ENCODE data around the gene SSC5D. TPM values are rescaled to one million over a fixed set of nuclear protein-coding genes. Genes with fewer than 3 reads are reported as not detected.
"Not testable (repeated sequence)": the region's sequence is repeated elsewhere in the genome, so short reads cannot be mapped to it uniquely, and the experiment has no call there.

SSC5D gene
- total RNA-seq, 1 donor from 2014 or later: 1.5 TPM

GRCh38 chr19:55528030-55528803 is 40.0 kb downstream of the SSC5D start:
- Mint-ChIP-seq H3K4me1 (ENCODE audit: unreplicated experiment) (no peaks in the 10 kb centered on the region), H3K4me3 (no peak overlapping the region), H3K36me3 (no peaks in the 10 kb centered on the region), H3K27me3 (peaks cover 8% of the 10 kb centered on the region), H3K27ac (no peak overlapping the region), H3K9me3 (no peaks in the 10 kb centered on the region)
- no peak for DNase-seq (ENCODE audit: extremely low spot score, unreplicated experiment)
- no peak for TF ChIP-seq CTCF (conservative IDR thresholded peaks at IDR 0.05)

GRCh38 chr19:55529636-55530234 is 41.5 kb downstream of the SSC5D start:
- Mint-ChIP-seq H3K4me1 (ENCODE audit: unreplicated experiment) (peaks cover 4% of the 10 kb centered on the region), H3K27me3 (peaks cover 4% of the 10 kb centered on the region), H3K9me3 (no peaks in the 10 kb centered on the region), H3K4me3 (no peak overlapping the region), H3K36me3 (no peaks in the 10 kb centered on the region), H3K27ac (no peak overlapping the region)
- DNase-seq (ENCODE audit: extremely low spot score, unreplicated experiment): no peak
- TF ChIP-seq CTCF (conservative IDR thresholded peaks at IDR 0.05): no peak

- Mint-ChIP-seq H3K27me3 (no peaks in the 10 kb centered on the region), H3K27ac (no peak overlapping the region), H3K4me1 (ENCODE audit: unreplicated experiment) (peaks cover 4% of the 10 kb centered on the region), H3K9me3 (no peaks in the 10 kb centered on the region), H3K36me3 (no peaks in the 10 kb centered on the region), H3K4me3 (no peak overlapping the region)
- TF ChIP-seq CTCF (conservative IDR thresholded peaks at IDR 0.05): no peak
- no peak for DNase-seq (ENCODE audit: extremely low spot score, unreplicated experiment)
These were observed 42.8 kb downstream of the SSC5D start for GRCh38 chr19:55530996-55531395.

GRCh38 chr19:55534280-55534679 is 46.0 kb downstream of the SSC5D start:
- H3K4me1 Mint-ChIP-seq (ENCODE audit: unreplicated experiment); H3K27me3 Mint-ChIP-seq; H3K36me3 Mint-ChIP-seq; H3K27ac Mint-ChIP-seq; DNase-seq (ENCODE audit: extremely low spot score, unreplicated experiment); H3K9me3 Mint-ChIP-seq; H3K4me3 Mint-ChIP-seq: not testable (repeated sequence)

GRCh38 chr19:55535173-55535964 is 47.1 kb downstream of the SSC5D start:
- DNase-seq (ENCODE audit: extremely low spot score, unreplicated experiment): no peak
- H3K4me3 Mint-ChIP-seq: no peak overlapping the region
- no peaks in the 10 kb centered on the region for H3K36me3 Mint-ChIP-seq
- TF ChIP-seq CTCF (conservative IDR thresholded peaks at IDR 0.05): no peak
- H3K9me3 Mint-ChIP-seq: no peaks in the 10 kb centered on the region
- no peaks in the 10 kb centered on the region for H3K27me3 Mint-ChIP-seq
- peaks cover 4% of the 10 kb centered on the region for H3K4me1 Mint-ChIP-seq (ENCODE audit: unreplicated experiment)
- H3K27ac Mint-ChIP-seq: peak overlapping the region; percentile 34

- no peak overlapping the region for H3K4me3 Mint-ChIP-seq
- no peaks in the 10 kb centered on the region for H3K27me3 Mint-ChIP-seq
- H3K4me1 Mint-ChIP-seq (ENCODE audit: unreplicated experiment): peaks cover 4% of the 10 kb centered on the region
- H3K27ac Mint-ChIP-seq: no peak overlapping the region
- H3K9me3 Mint-ChIP-seq: no peaks in the 10 kb centered on the region
- DNase-seq (ENCODE audit: extremely low spot score, unreplicated experiment): no peak
- TF ChIP-seq CTCF (conservative IDR thresholded peaks at IDR 0.05): no peak
- no peaks in the 10 kb centered on the region for H3K36me3 Mint-ChIP-seq
These were observed 47.7 kb downstream of the SSC5D start for GRCh38 chr19:55535965-55536350.

Data from type B pancreatic cell (in vitro differentiated cells).